GM23338 (cell line): ENCODE measurements around the gene PARVB. TPM values are rescaled to one million over a fixed set of nuclear protein-coding genes. Genes with fewer than 3 reads are reported as not detected.

Source experiments
- ATAC-seq: fragments of 200-7000 bp; cut with Tn5 transposase; 3 replicates; pipeline ENCODE4 v1.9.1; 2020
- DNase-seq: peaks from one replicate; pipeline ENCODE4 v3.0.0-alpha.2; 2015; ENCODE audit warnings: low spot score
- H2AFZ ChIP-seq: fragments of 200-600 bp; sonication (generic); 2 replicates; pipeline ENCODE4 v1.8.0; 2016; ENCODE audit warnings: antibody characterized with exemption, mild to moderate bottlenecking, moderate library complexity
- H3F3A ChIP-seq: fragments of 200-600 bp; sonication (generic); replicated peaks from 2 replicates; pipeline ENCODE4 v1.8.0; 2017; ENCODE audit warnings: antibody characterized with exemption, mixed run types, low read depth
- H3K27ac ChIP-seq: fragments of 200-600 bp; sonication (generic); 2 replicates; pipeline ENCODE4 v1.6.1; 2016; ENCODE audit warnings: low read depth
- H3K27me3 ChIP-seq: fragments of 200-600 bp; sonication (generic); 2 replicates; pipeline ENCODE4 v1.8.0; 2016; ENCODE audit warnings: mild to moderate bottlenecking, mixed run types, moderate library complexity; ENCODE audit not compliant: insufficient read depth
- H3K36me3 ChIP-seq: fragments of 200-600 bp; sonication (generic); 2 replicates; pipeline ENCODE4 v1.8.0; 2016; ENCODE audit warnings: mild to moderate bottlenecking; ENCODE audit not compliant: insufficient read depth
- H3K4me1 ChIP-seq: fragments of 200-600 bp; sonication (generic); 2 replicates; pipeline ENCODE4 v1.8.0; 2016; ENCODE audit warnings: mild to moderate bottlenecking, moderate library complexity; ENCODE audit not compliant: insufficient read depth
- H3K4me2 ChIP-seq: fragments of 200-600 bp; sonication (generic); 2 replicates; pipeline ENCODE4 v1.7.1; 2017; ENCODE audit warnings: mixed run types
- H3K4me3 ChIP-seq: fragments of 200-600 bp; sonication (generic); 2 replicates; pipeline ENCODE4 v1.6.1; 2016; ENCODE audit warnings: mixed run types
- H3K79me2 ChIP-seq: fragments of 200-600 bp; sonication (generic); replicated peaks from 2 replicates; pipeline ENCODE4 v1.8.0; 2017; ENCODE audit warnings: mild to moderate bottlenecking; ENCODE audit not compliant: insufficient read depth
- H3K9me2 ChIP-seq: fragments of 200-600 bp; sonication (generic); 2 replicates; pipeline ENCODE4 v1.8.0; 2017; ENCODE audit not compliant: insufficient read depth
- H4K20me1 ChIP-seq: fragments of 200-600 bp; sonication (generic); replicated peaks from 2 replicates; pipeline ENCODE4 v1.8.0; 2017; ENCODE audit warnings: mild to moderate bottlenecking; ENCODE audit not compliant: insufficient read depth
- H3K27ac Mint-ChIP-seq: 2 replicates; pipeline ENCODE4 v1.8.0; 2020; ENCODE audit warnings: inconsistent platforms, mild to moderate bottlenecking, moderate library complexity, mixed read lengths
- H3K27me3 Mint-ChIP-seq: 3 replicates; pipeline ENCODE4 v1.8.0; 2022; ENCODE audit warnings: low read depth, mild to moderate bottlenecking, moderate library complexity, mixed read lengths, inconsistent platforms; ENCODE audit not compliant: insufficient read depth, poor library complexity
- H3K36me3 Mint-ChIP-seq: 3 replicates; pipeline ENCODE4 v1.8.0; 2021; ENCODE audit warnings: low read depth, mild to moderate bottlenecking, inconsistent platforms, moderate library complexity, mixed read lengths
- H3K4me1 Mint-ChIP-seq: 3 replicates; pipeline ENCODE4 v1.8.0; 2020; ENCODE audit warnings: mild to moderate bottlenecking, inconsistent platforms, mixed read lengths
- H3K4me3 Mint-ChIP-seq: 3 replicates; pipeline ENCODE4 v1.8.0; 2021; ENCODE audit warnings: moderate library complexity, mild to moderate bottlenecking, inconsistent platforms, mixed read lengths
- H3K9me3 Mint-ChIP-seq: 3 replicates; pipeline ENCODE4 v1.8.0; 2020; ENCODE audit warnings: moderate library complexity, mild to moderate bottlenecking, inconsistent platforms, mixed read lengths
- CREB1 ChIP-seq: fragments of 250-450 bp; sonication (Bioruptor Pico); IDR thresholded peaks from 2 replicates; pipeline ENCODE4 v1.5.0; 2020; ENCODE audit warnings: low read depth, mild to moderate bottlenecking, moderate library complexity
- EZH2 ChIP-seq: fragments of 200-600 bp; sonication (generic); IDR thresholded peaks from one replicate; pipeline ENCODE4 v1.8.0; 2017; ENCODE audit warnings: antibody characterized with exemption, mild to moderate bottlenecking, low read depth; ENCODE audit not compliant: unreplicated experiment
- EZH2phosphoT487 ChIP-seq: fragments of 200-600 bp; sonication (generic); IDR thresholded peaks from one replicate; pipeline ENCODE4 v1.8.1; 2018; ENCODE audit warnings: antibody characterized with exemption; ENCODE audit not compliant: unreplicated experiment
- STAT1 ChIP-seq: IDR thresholded peaks from one replicate; pipeline ENCODE4 v1.6.1; 2016; ENCODE audit warnings: antibody characterized with exemption; ENCODE audit not compliant: unreplicated experiment
- ZNF114 ChIP-seq: fragments of 250-450 bp; sonication (Bioruptor Pico); IDR thresholded peaks from 2 replicates; pipeline ENCODE4 v1.5.0; 2020; ENCODE audit warnings: mild to moderate bottlenecking, moderate library complexity
- ZNF331 ChIP-seq: fragments of 250-450 bp; sonication (Bioruptor Pico); IDR thresholded peaks from 2 replicates; pipeline ENCODE4 v1.5.0; 2020; ENCODE audit warnings: low read depth, mild to moderate bottlenecking, moderate library complexity
- polyA plus RNA-seq: library from polyadenylated mRNA; unstranded; fragments of >200 nt; fragmentation: Nextera tagmentation; extraction: Ambion mirVana; gene quantifications from 2 replicates; pipeline ENCODE4 v1.2.1, GENCODE V29; 2016
- total RNA-seq: library from RNA; depleted of rRNA; stranded (reverse); fragments of >200 nt; shearing (Covaris generic); gene quantifications from 2 replicates; pipeline ENCODE4 v1.2.3, GENCODE V29; 2014
- TF ChIP-seq, protein P1 (sequence below), 2 experiments: fragments of 200-600 bp in 1 of 2; sonication (generic) in 1 of 2; conservative IDR thresholded peaks; 2 replicates each; pipeline versions ENCODE4 v1.5.1 to v1.6.1; 2016 to 2017; ENCODE audit warnings: antibody characterized with exemption in 2 of 2, low read depth in 2 of 2, mild to moderate bottlenecking in 2 of 2, moderate library complexity in 1 of 2
- TF ChIP-seq, protein P2 (sequence below): IDR thresholded peaks from one replicate; pipeline ENCODE4 v1.6.1; 2018; ENCODE audit warnings: antibody characterized with exemption; ENCODE audit not compliant: unreplicated experiment
- TF ChIP-seq, protein P3 (sequence below): IDR thresholded peaks from 2 replicates; pipeline ENCODE4 v1.6.1; 2016; ENCODE audit warnings: antibody characterized with exemption

Gene PARVB
- total and polyA plus RNA-seq, 2 experiments from 2014 or later, result 4.3 to 7.7 TPM

DNA sequence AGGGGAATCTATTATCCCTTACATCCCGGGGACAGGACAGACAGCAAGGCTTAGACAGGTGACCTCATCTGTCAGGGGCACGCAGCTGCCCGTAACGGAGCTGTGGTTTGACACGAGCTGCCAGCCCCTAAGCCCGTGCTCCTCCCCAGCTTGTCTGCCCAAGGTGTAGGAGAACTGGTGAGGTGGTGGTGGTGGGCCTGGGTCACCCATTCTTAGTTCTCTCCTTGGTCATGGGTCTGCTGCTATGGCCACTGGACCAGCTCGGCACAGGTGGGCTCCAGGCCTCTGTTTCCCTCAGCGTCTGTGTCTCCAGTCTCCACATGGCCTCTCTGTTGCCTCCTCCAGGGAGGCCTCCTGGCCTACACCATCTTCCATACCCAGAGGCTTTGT is 162.0 kb downstream of the PARVB start:
- no peak overlapping the region; the same call in 1 of the 2 replicates for H3K27ac Mint-ChIP-seq
- H3K4me3 Mint-ChIP-seq, result no peak overlapping the region
- no peak for ATAC-seq

DNA sequence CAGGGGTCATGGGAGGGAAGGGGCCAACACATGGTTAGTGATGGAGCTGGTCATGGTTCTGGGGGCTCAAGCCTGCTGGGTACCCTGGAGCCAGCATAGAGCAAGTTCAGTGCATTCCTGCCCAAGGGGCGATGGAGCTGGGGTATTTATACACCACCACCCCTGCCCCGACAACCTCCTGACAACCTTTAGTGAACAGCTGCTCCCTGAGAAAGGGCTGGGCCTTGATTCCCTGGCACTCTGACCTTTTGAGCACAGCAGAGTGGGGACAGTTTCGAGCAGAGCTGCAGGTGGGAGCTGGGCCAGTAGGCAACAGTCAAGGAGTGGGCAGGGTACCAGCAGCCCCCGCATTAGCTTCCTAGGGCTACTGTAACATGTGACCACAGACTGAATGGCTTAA is 162.6 kb downstream of the PARVB start:
- no peaks in the 10 kb centered on the region for H3K36me3 ChIP-seq

More for the DNA sequence above, 162.0 kb downstream of the PARVB start:
- TF ChIP-seq ZNF331 (CRISPR knock-in tag) (no peak), CREB1 (CRISPR knock-in tag) (no peak), EZH2 (no peak)
- TF ChIP-seq, protein P1, sequence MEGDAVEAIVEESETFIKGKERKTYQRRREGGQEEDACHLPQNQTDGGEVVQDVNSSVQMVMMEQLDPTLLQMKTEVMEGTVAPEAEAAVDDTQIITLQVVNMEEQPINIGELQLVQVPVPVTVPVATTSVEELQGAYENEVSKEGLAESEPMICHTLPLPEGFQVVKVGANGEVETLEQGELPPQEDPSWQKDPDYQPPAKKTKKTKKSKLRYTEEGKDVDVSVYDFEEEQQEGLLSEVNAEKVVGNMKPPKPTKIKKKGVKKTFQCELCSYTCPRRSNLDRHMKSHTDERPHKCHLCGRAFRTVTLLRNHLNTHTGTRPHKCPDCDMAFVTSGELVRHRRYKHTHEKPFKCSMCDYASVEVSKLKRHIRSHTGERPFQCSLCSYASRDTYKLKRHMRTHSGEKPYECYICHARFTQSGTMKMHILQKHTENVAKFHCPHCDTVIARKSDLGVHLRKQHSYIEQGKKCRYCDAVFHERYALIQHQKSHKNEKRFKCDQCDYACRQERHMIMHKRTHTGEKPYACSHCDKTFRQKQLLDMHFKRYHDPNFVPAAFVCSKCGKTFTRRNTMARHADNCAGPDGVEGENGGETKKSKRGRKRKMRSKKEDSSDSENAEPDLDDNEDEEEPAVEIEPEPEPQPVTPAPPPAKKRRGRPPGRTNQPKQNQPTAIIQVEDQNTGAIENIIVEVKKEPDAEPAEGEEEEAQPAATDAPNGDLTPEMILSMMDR (conservative IDR thresholded peaks at IDR 0.05; ENCODE audit: low read depth in 2 of 2), result no peak
- Mint-ChIP-seq H3K4me1 (peaks cover under 1% of the 10 kb centered on the region; the same call in 2 of the 3 replicates), H3K9me3 (no peaks in the 10 kb centered on the region), H3K27me3 (peaks cover 7% of the 10 kb centered on the region), H3K36me3 (no peaks in the 10 kb centered on the region; the same call in 2 of the 3 replicates)
- Histone ChIP-seq H3K4me3 (no peak overlapping the region), H3F3A (no peaks in the 10 kb centered on the region), H3K4me2 (no peak overlapping the region), H3K36me3 (no peaks in the 10 kb centered on the region), H2AFZ (no peak overlapping the region), H3K27ac (no peak overlapping the region), H3K9me2 (no peaks in the 10 kb centered on the region), H4K20me1 (no peaks in the 10 kb centered on the region), H3K79me2 (no peaks in the 10 kb centered on the region), H3K4me1 (no peaks in the 10 kb centered on the region), H3K27me3 (no peaks in the 10 kb centered on the region)
- DNase-seq, result no peak

More for the DNA sequence above, 162.6 kb downstream of the PARVB start:
- ATAC-seq, result no peak
- DNase-seq, result no peak
- H3K79me2 ChIP-seq, result no peaks in the 10 kb centered on the region
- no peak overlapping the region for H3K4me2 ChIP-seq
- H3K4me1 Mint-ChIP-seq, result no peaks in the 10 kb centered on the region; the same call in 2 of the 3 replicates
- H4K20me1 ChIP-seq, result no peaks in the 10 kb centered on the region
- no peaks in the 10 kb centered on the region for H3K9me3 Mint-ChIP-seq
- H3K27me3 ChIP-seq, result no peaks in the 10 kb centered on the region
- H2AFZ ChIP-seq, result no peak overlapping the region
- H3K9me2 ChIP-seq, result no peaks in the 10 kb centered on the region
- TF ChIP-seq, protein P2, sequence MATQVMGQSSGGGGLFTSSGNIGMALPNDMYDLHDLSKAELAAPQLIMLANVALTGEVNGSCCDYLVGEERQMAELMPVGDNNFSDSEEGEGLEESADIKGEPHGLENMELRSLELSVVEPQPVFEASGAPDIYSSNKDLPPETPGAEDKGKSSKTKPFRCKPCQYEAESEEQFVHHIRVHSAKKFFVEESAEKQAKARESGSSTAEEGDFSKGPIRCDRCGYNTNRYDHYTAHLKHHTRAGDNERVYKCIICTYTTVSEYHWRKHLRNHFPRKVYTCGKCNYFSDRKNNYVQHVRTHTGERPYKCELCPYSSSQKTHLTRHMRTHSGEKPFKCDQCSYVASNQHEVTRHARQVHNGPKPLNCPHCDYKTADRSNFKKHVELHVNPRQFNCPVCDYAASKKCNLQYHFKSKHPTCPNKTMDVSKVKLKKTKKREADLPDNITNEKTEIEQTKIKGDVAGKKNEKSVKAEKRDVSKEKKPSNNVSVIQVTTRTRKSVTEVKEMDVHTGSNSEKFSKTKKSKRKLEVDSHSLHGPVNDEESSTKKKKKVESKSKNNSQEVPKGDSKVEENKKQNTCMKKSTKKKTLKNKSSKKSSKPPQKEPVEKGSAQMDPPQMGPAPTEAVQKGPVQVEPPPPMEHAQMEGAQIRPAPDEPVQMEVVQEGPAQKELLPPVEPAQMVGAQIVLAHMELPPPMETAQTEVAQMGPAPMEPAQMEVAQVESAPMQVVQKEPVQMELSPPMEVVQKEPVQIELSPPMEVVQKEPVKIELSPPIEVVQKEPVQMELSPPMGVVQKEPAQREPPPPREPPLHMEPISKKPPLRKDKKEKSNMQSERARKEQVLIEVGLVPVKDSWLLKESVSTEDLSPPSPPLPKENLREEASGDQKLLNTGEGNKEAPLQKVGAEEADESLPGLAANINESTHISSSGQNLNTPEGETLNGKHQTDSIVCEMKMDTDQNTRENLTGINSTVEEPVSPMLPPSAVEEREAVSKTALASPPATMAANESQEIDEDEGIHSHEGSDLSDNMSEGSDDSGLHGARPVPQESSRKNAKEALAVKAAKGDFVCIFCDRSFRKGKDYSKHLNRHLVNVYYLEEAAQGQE, result no peak
- TF ChIP-seq CREB1 (CRISPR knock-in tag) (no peak), EZH2phosphoT487 (no peak), ZNF114 (no peak), STAT1 (no peak), ZNF331 (CRISPR knock-in tag) (no peak), EZH2 (no peak)
- TF ChIP-seq, protein P1 (conservative IDR thresholded peaks at IDR 0.05; ENCODE audit: low read depth in 2 of 2), result no peak
- TF ChIP-seq, protein P3, sequence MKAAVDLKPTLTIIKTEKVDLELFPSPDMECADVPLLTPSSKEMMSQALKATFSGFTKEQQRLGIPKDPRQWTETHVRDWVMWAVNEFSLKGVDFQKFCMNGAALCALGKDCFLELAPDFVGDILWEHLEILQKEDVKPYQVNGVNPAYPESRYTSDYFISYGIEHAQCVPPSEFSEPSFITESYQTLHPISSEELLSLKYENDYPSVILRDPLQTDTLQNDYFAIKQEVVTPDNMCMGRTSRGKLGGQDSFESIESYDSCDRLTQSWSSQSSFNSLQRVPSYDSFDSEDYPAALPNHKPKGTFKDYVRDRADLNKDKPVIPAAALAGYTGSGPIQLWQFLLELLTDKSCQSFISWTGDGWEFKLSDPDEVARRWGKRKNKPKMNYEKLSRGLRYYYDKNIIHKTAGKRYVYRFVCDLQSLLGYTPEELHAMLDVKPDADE, result no peak
- no peaks in the 10 kb centered on the region for H3F3A ChIP-seq
- no peak overlapping the region for H3K27ac ChIP-seq
- H3K4me1 ChIP-seq, result no peaks in the 10 kb centered on the region
- H3K27me3 Mint-ChIP-seq, result peaks cover 7% of the 10 kb centered on the region
- H3K36me3 Mint-ChIP-seq, result no peaks in the 10 kb centered on the region; the same call in 2 of the 3 replicates
- H3K4me3 Mint-ChIP-seq, result no peak overlapping the region
- H3K4me3 ChIP-seq, result no peak overlapping the region
- H3K27ac Mint-ChIP-seq, result no peak overlapping the region
